Bronchial epithelial cell (primary cell): ENCODE results near the gene UCHL5. TPM values are rescaled to one million over a fixed set of nuclear protein-coding genes. Genes with fewer than 3 reads are reported as not detected.

Experiments
- DNase-seq: peaks from one replicate; pipeline ENCODE4 v3.0.0-alpha.2; 2010; ENCODE audit warnings: low read depth
- FAIRE-seq: peaks from 2 replicates; lab custom pipeline; 2011; peaks lifted over from hg19 to GRCh38; lab: Jason Lieb, UNC
- H3K27me3 ChIP-seq: 2 replicates; pipeline ENCODE4 v1.5.1; 2011; ENCODE audit warnings: low read length; ENCODE audit not compliant: control insufficient read depth, insufficient read depth
- H3K36me3 ChIP-seq: 2 replicates; pipeline ENCODE4 v1.5.1; 2011; ENCODE audit warnings: low read length; ENCODE audit not compliant: control insufficient read depth, insufficient read depth
- H3K4me3 ChIP-seq: 2 replicates; pipeline ENCODE4 v1.5.1; 2011; ENCODE audit warnings: mild to moderate bottlenecking, low read depth, low read length, control low read depth
- total RNA-seq: library from RNA; depleted of rRNA; stranded (reverse); fragments of >200 nt; gene quantifications from 2 replicates; pipeline ENCODE4 v1.2.1, GENCODE V29; 2014
- TF ChIP-seq, protein P1 (sequence below): IDR thresholded peaks from 2 replicates; pipeline ENCODE4 v1.5.1; 2011; ENCODE audit warnings: mild to moderate bottlenecking, moderate library complexity, low read length, control low read depth, inconsistent platforms; ENCODE audit not compliant: insufficient read depth, severe bottlenecking

Gene UCHL5
- total RNA-seq, 1 donor from 2014 or later: 26.3 TPM

- peaks cover 2% of the 10 kb centered on the region for H3K36me3 ChIP-seq
- FAIRE-seq (no peak), DNase-seq (peak; percentile 53)
- TF ChIP-seq, protein P1, sequence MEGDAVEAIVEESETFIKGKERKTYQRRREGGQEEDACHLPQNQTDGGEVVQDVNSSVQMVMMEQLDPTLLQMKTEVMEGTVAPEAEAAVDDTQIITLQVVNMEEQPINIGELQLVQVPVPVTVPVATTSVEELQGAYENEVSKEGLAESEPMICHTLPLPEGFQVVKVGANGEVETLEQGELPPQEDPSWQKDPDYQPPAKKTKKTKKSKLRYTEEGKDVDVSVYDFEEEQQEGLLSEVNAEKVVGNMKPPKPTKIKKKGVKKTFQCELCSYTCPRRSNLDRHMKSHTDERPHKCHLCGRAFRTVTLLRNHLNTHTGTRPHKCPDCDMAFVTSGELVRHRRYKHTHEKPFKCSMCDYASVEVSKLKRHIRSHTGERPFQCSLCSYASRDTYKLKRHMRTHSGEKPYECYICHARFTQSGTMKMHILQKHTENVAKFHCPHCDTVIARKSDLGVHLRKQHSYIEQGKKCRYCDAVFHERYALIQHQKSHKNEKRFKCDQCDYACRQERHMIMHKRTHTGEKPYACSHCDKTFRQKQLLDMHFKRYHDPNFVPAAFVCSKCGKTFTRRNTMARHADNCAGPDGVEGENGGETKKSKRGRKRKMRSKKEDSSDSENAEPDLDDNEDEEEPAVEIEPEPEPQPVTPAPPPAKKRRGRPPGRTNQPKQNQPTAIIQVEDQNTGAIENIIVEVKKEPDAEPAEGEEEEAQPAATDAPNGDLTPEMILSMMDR: no peak
- no peak overlapping the region for H3K4me3 ChIP-seq
- H3K27me3 ChIP-seq: no peaks in the 10 kb centered on the region
Observed at GRCh38 chr1:193013005-193013404, 46.2 kb downstream of the UCHL5 start.

GRCh38 chr1:193011406-193011805 is 47.8 kb downstream of the UCHL5 start:
- Histone ChIP-seq H3K4me3 (no peak overlapping the region), H3K27me3 (no peaks in the 10 kb centered on the region), H3K36me3 (peaks cover 2% of the 10 kb centered on the region)
- no peak for DNase-seq
- TF ChIP-seq, protein P1: no peak
- no peak for FAIRE-seq

DNA sequence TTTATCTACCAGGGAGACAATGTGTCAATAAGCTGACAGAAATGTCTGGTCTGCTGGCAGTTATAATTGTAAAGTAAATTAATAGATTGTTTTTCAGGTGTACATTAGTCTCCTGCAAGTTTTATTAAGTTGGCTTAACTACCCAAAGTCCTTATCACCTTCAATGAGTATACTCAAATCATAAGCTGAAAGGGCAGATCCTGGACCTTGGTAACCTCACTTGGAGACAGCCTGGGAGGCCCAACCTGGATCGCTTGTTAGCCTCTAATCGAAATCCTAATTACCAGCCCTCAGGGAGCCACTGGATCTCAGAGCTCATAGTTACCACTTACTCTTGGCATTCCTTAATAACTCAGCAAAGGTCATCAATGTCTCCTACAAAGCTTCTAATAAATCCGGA is 49.7 kb downstream of the UCHL5 start:
- no peak overlapping the region for H3K4me3 ChIP-seq
- H3K36me3 ChIP-seq: no peaks in the 10 kb centered on the region
- FAIRE-seq (no peak), DNase-seq (no peak)
- TF ChIP-seq, protein P1: no peak
- H3K27me3 ChIP-seq: no peaks in the 10 kb centered on the region

- Histone ChIP-seq H3K4me3 (no peak overlapping the region), H3K36me3 (no peaks in the 10 kb centered on the region), H3K27me3 (no peaks in the 10 kb centered on the region)
- TF ChIP-seq, protein P1: no peak
- FAIRE-seq (no peak), DNase-seq (no peak)
Observed at GRCh38 chr1:193005785-193006184, 53.4 kb downstream of the UCHL5 start.

DNA sequence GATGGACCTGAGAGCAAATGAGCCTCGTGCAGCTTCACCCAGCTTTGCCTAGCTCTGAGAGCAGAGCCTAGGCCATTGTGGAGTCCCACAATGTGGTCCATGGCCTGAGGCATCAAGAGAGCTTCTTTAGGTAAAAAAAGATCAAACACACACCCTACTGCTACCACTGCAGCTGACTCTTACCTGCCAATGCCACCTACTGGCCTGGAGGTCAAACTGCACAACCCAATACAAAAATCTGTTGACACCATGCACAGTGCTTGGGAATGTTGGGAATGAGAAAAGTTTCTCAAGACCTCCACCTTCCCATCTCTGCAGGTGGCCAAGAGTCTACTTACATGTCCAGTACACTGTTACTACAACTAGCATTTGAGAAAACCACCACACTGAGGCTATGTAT is 60.6 kb downstream of the UCHL5 start:
- H3K4me3 ChIP-seq: no peak overlapping the region
- TF ChIP-seq, protein P1: peak; percentile 39
- no peaks in the 10 kb centered on the region for H3K27me3 ChIP-seq
- no peak for FAIRE-seq
- H3K36me3 ChIP-seq: peaks cover 2% of the 10 kb centered on the region
- no peak for DNase-seq

- Histone ChIP-seq H3K36me3 (no peaks in the 10 kb centered on the region), H3K4me3 (no peak overlapping the region), H3K27me3 (no peaks in the 10 kb centered on the region)
- DNase-seq (no peak), FAIRE-seq (no peak)
- TF ChIP-seq, protein P1: no peak
Observed at GRCh38 chr1:192994141-192994540, 65.0 kb downstream of the UCHL5 start.
